K562 (cell line): ENCODE results near the gene CISD3. TPM values are rescaled to one million over a fixed set of nuclear protein-coding genes. Genes with fewer than 3 reads are reported as not detected.

Experiments used
- ATAC-seq: fragments of 200-7000 bp; cut with Tn5 transposase; 3 replicates; pipeline ENCODE4 v1.9.1; 2020; ENCODE audit warnings: moderate library complexity
- BruUV-seq: library from RNA; stranded (reverse); fragments of 400-500 nt; replicated peaks from 2 replicates; lab custom pipeline; 2021; lab: Mats Ljungman, UMichigan
- CTCF ChIA-PET: fragments of 300-600 bp; formaldehyde crosslinking; extraction: SDS; loops from one replicate; lab custom pipeline; 2021; ENCODE audit warnings: low intra/inter-chr PET ratio; lab: Yijun Ruan, JAX
- POLR2A ChIA-PET: fragments of 300-600, 350-650 bp; sonication (Branson Sonifier 250); formaldehyde crosslinking; extraction: SDS; loops from one replicate; lab custom pipeline; 2021; ENCODE audit warnings: antibody characterized with exemption, inconsistent platforms; lab: Yijun Ruan, JAX
- DNase-seq, 4 experiments: peaks; one replicate each; pipeline versions ENCODE4 v3.0.0 to v3.0.0-alpha.2; 2011 to 2018; ENCODE audit warnings: low spot score in 3 of 4, mixed read lengths in 3 of 4; ENCODE audit errors: extremely low read depth in 1 of 4
- FAIRE-seq: peaks from 2 replicates; lab custom pipeline; 2011; peaks lifted over from hg19 to GRCh38; lab: Jason Lieb, UNC
- H2AFZ ChIP-seq: 2 replicates; pipeline ENCODE4 v1.6.0; 2011; ENCODE audit warnings: low read depth, low read length, control low read depth, inconsistent platforms
- H3K27ac ChIP-seq: fragments of 200-600 bp; 3 replicates; pipeline ENCODE4 v1.8.0; 2011; ENCODE audit warnings: low read depth, mild to moderate bottlenecking, control low read depth, inconsistent platforms, low read length, moderate library complexity, mixed read lengths; ENCODE audit errors: extremely low read depth
- H3K27me3 ChIP-seq, 2 experiments: fragments of 300-600 bp in 1 of 2; 2 replicates in 1 of 2; 3 replicates in 1 of 2; pipeline versions ENCODE4 v1.6.0 to v1.8.0; 2011; ENCODE audit warnings: inconsistent platforms in 2 of 2, low read length in 2 of 2, mild to moderate bottlenecking in 1 of 2, mixed read lengths in 1 of 2, moderate library complexity in 1 of 2; ENCODE audit not compliant: control insufficient read depth in 2 of 2, insufficient read depth in 2 of 2
- H3K36me3 ChIP-seq: fragments of 300-600 bp; 3 replicates; pipeline ENCODE4 v1.8.0; 2011; ENCODE audit warnings: mild to moderate bottlenecking, low read length, inconsistent platforms; ENCODE audit not compliant: control insufficient read depth, insufficient read depth
- H3K4me1 ChIP-seq, 2 experiments: fragments of 200-600 bp in 1 of 2; replicated peaks in 1 of 2; 2 replicates in 1 of 2; 3 replicates in 1 of 2; pipeline versions ENCODE4 v1.5.1 to v1.8.0; 2011; ENCODE audit warnings: inconsistent platforms in 2 of 2, low read length in 2 of 2, mild to moderate bottlenecking in 1 of 2, mixed read lengths in 1 of 2, moderate library complexity in 1 of 2; ENCODE audit not compliant: control insufficient read depth in 2 of 2, insufficient read depth in 2 of 2
- H3K4me2 ChIP-seq: 2 replicates; pipeline ENCODE4 v1.6.1; 2011; ENCODE audit warnings: low read length, control low read depth, inconsistent platforms, mixed read lengths; ENCODE audit not compliant: insufficient read depth
- H3K4me3 ChIP-seq: fragments of 200-600 bp; sonication (generic), shearing (Covaris generic); 2 replicates; pipeline ENCODE4 v1.5.1; 2016; ENCODE audit warnings: control low read depth, inconsistent platforms
- H3K79me2 ChIP-seq: fragments of 200-600 bp; 3 replicates; pipeline ENCODE4 v1.8.0; 2011; ENCODE audit warnings: low read length, inconsistent platforms; ENCODE audit not compliant: control insufficient read depth, insufficient read depth
- H3K9ac ChIP-seq, 2 experiments: 2 replicates each; pipeline versions ENCODE4 v1.6.0 to v1.6.1; 2011; ENCODE audit warnings: low read depth in 2 of 2, low read length in 2 of 2, control low read depth in 1 of 2, inconsistent platforms in 1 of 2, mild to moderate bottlenecking in 1 of 2, mixed read lengths in 1 of 2; ENCODE audit not compliant: insufficient read depth in 1 of 2
- H3K9me1 ChIP-seq: one replicate; pipeline ENCODE4 v1.6.0; 2011; ENCODE audit warnings: inconsistent platforms, mild to moderate bottlenecking, low read length, moderate library complexity; ENCODE audit not compliant: control insufficient read depth, insufficient read depth
- H3K9me3 ChIP-seq: replicated peaks from 2 replicates; pipeline ENCODE4 v1.5.1; 2011; ENCODE audit warnings: low read depth, low read length, inconsistent platforms; ENCODE audit not compliant: control insufficient read depth, insufficient read depth
- H4K20me1 ChIP-seq: replicated peaks from 2 replicates; pipeline ENCODE4 v1.6.1; 2011; ENCODE audit warnings: low read length, inconsistent platforms, mixed read lengths; ENCODE audit not compliant: control insufficient read depth, insufficient read depth
- ZNF23 ChIP-seq: fragments of 250-450 bp; sonication (Bioruptor Pico); IDR thresholded peaks from 2 replicates; pipeline ENCODE4 v1.4.0; 2020; ENCODE audit warnings: mild to moderate bottlenecking
- WGBS: fragments of 100-300 bp; shearing (Covaris generic); methylation state at CpG from one replicate; pipeline ENCODE4 v1.1.6; 2016; ENCODE audit warnings: low coverage, mixed read lengths; ENCODE audit not compliant: insufficient coverage; ENCODE audit errors: missing lambda C conversion rate; 5-methylcytosine and 5-hydroxymethylcytosine counted together
- in situ Hi-C: fragments of 300-500 bp; cut with MboI; formaldehyde crosslinking; loops from 4 replicates; pipeline ENCODE4 v1.15.0; 2018; ENCODE audit warnings: inconsistent platforms, mixed read lengths
- intact Hi-C: fragments of 100-400 bp; cut with micrococcal nuclease; formaldehyde crosslinking; loops from 2 replicates; pipeline ENCODE4 v1.14.2; 2022
- polyA plus RNA-seq, 8 experiments: library from polyadenylated mRNA; depleted of rRNA in 4 of 8; stranded (reverse) in 5 of 8; unstranded in 3 of 8; fragments of >200 nt; fragmentation: Nextera tagmentation in 2 of 8; fragmentation: Illumina TruSeq in 1 of 8; extraction: Ambion mirVana in 2 of 8; extraction: Trizol in 1 of 8; gene quantifications; 2 replicates each; pipeline versions ENCODE4 v1.2.1 to v1.2.3, GENCODE V29; 2011 to 2014; ENCODE audit warnings: inconsistent platforms in 1 of 8, missing spikeins in 1 of 8
- total RNA-seq, 7 experiments: library from RNA; depleted of rRNA in 6 of 7; stranded (reverse); fragments of >200 nt in 6 of 7; fragmentation: Illumina TruSeq in 2 of 7; extraction: Trizol in 2 of 7; gene quantifications; 2 replicates each; pipeline versions ENCODE4 v1.2.1 to v1.2.3, GENCODE V29; 2011 to 2021; ENCODE audit warnings: low replicate concordance in 1 of 7
- TF ChIP-seq, protein P1 (sequence below): sonication (generic); formaldehyde crosslinking; IDR thresholded peaks from 2 replicates; pipeline ENCODE4 v1.8.1; 2023; ENCODE audit warnings: mild to moderate bottlenecking, missing genetic modification reagents, moderate library complexity
- TF ChIP-seq, protein P2 (sequence below): sonication (generic); formaldehyde crosslinking; IDR thresholded peaks from 2 replicates; pipeline ENCODE4 v1.8.0; 2023; ENCODE audit warnings: mild to moderate bottlenecking, missing genetic modification reagents
- TF ChIP-seq, protein P3 (sequence below): fragments of 450-650 bp; formaldehyde crosslinking; IDR thresholded peaks from 2 replicates; pipeline ENCODE4 v1.4.0; 2020; ENCODE audit warnings: mild to moderate bottlenecking, moderate library complexity

Gene CISD3
- total and polyA plus RNA-seq, 9 of the 15 experiments (the other 6 are each of a cell fraction or from before 2014, with no cell fraction given) = 5.0 to 60.7 (median 15.7) TPM

GRCh38 chr17:38720941-38721340 is 9.2 kb upstream of the CISD3 start:
- no peaks in the 10 kb centered on the region for H4K20me1 ChIP-seq
- no peaks in the 10 kb centered on the region for H3K27me3 ChIP-seq
- intact Hi-C loops = no loop called here
- 85% methylated on average over 6 of the region's 6 CpGs for WGBS
- H2AFZ ChIP-seq = no peak overlapping the region
- ATAC-seq (no peak), DNase-seq (no peak), FAIRE-seq (no peak)
- H3K36me3 ChIP-seq = peaks cover 58% of the 10 kb centered on the region
- ChIA-PET POLR2A (interaction anchor here (0.6 kb wide), 1 partner anchor 11 kb away, joined by 3 read pairs; no protein-coding TSS in a partner anchor), CTCF (no interaction called here)
- in situ Hi-C loops = no loop called here
- H3K9me1 ChIP-seq = peaks cover 10% of the 10 kb centered on the region
- H3K4me1 ChIP-seq = peaks cover 25 to 54% of the 10 kb centered on the region in 2 experiments
- H3K4me3 ChIP-seq = no peak overlapping the region
- no TSS peak for BruUV-seq
- H3K9me3 ChIP-seq = no peaks in the 10 kb centered on the region
- H3K27ac ChIP-seq = no peak overlapping the region
- H3K9ac ChIP-seq = no peak overlapping the region
- no peak overlapping the region for H3K4me2 ChIP-seq
- no peaks in the 10 kb centered on the region for H3K79me2 ChIP-seq
- TF ChIP-seq, protein P1, sequence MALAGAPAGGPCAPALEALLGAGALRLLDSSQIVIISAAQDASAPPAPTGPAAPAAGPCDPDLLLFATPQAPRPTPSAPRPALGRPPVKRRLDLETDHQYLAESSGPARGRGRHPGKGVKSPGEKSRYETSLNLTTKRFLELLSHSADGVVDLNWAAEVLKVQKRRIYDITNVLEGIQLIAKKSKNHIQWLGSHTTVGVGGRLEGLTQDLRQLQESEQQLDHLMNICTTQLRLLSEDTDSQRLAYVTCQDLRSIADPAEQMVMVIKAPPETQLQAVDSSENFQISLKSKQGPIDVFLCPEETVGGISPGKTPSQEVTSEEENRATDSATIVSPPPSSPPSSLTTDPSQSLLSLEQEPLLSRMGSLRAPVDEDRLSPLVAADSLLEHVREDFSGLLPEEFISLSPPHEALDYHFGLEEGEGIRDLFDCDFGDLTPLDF = no peak
- TF ChIP-seq, protein P2, sequence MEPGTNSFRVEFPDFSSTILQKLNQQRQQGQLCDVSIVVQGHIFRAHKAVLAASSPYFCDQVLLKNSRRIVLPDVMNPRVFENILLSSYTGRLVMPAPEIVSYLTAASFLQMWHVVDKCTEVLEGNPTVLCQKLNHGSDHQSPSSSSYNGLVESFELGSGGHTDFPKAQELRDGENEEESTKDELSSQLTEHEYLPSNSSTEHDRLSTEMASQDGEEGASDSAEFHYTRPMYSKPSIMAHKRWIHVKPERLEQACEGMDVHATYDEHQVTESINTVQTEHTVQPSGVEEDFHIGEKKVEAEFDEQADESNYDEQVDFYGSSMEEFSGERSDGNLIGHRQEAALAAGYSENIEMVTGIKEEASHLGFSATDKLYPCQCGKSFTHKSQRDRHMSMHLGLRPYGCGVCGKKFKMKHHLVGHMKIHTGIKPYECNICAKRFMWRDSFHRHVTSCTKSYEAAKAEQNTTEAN (CRISPR knock-in tag) = no peak
- TF ChIP-seq, protein P3, sequence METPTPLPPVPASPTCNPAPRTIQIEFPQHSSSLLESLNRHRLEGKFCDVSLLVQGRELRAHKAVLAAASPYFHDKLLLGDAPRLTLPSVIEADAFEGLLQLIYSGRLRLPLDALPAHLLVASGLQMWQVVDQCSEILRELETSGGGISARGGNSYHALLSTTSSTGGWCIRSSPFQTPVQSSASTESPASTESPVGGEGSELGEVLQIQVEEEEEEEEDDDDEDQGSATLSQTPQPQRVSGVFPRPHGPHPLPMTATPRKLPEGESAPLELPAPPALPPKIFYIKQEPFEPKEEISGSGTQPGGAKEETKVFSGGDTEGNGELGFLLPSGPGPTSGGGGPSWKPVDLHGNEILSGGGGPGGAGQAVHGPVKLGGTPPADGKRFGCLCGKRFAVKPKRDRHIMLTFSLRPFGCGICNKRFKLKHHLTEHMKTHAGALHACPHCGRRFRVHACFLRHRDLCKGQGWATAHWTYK (CRISPR knock-in tag) = no peak
- TF ChIP-seq ZNF23 (CRISPR knock-in tag) = no peak
